IMR-90 (cell line): ENCODE data around the gene DCUN1D4. TPM values are rescaled to one million over a fixed set of nuclear protein-coding genes. Genes with fewer than 3 reads are reported as not detected.

Experiments used
- ATAC-seq: fragments of 200-7000 bp; cut with Tn5 transposase; 2 replicates; pipeline ENCODE4 v1.9.1; 2020; ENCODE audit warnings: low read depth, mild to moderate bottlenecking, moderate library complexity
- BruUV-seq: library from RNA; stranded (reverse); fragments of 400-500 nt; replicated peaks from 2 replicates; lab custom pipeline; 2021; lab: Mats Ljungman, UMichigan
- CTCF ChIA-PET: fragments of 300-600 bp; formaldehyde crosslinking; extraction: SDS; loops from one replicate; lab custom pipeline; 2021; ENCODE audit warnings: antibody characterized with exemption; lab: Yijun Ruan, JAX
- POLR2A ChIA-PET: fragments of 300-600 bp; sonication (Branson Sonifier 250); formaldehyde crosslinking; loops from one replicate; lab custom pipeline; 2022; ENCODE audit warnings: antibody characterized with exemption; ENCODE audit not compliant: unreplicated experiment; lab: Charles Lee
- DNase-seq: peaks from one replicate; pipeline ENCODE4 v3.0.0; 2013
- H2AFZ ChIP-seq: replicated peaks from 2 replicates; pipeline ENCODE3; 2013; ENCODE audit warnings: low read length, mild to moderate bottlenecking; ENCODE audit not compliant: poor library complexity
- H2AK5ac ChIP-seq: 2 replicates; pipeline ENCODE4 v1.6.1; 2013; ENCODE audit warnings: low read depth, low read length, inconsistent platforms
- H2AK9ac ChIP-seq: replicated peaks from 2 replicates; pipeline ENCODE3; 2013; ENCODE audit warnings: mild to moderate bottlenecking, low read depth, low read length, moderate library complexity; ENCODE audit not compliant: poor library complexity
- H2BK120ac ChIP-seq: 2 replicates; pipeline ENCODE4 v1.6.1; 2013; ENCODE audit warnings: low read depth, low read length, inconsistent platforms
- H2BK15ac ChIP-seq: 3 replicates; pipeline ENCODE4 v1.6.1; 2013; ENCODE audit warnings: low read depth, low read length, inconsistent platforms
- H2BK20ac ChIP-seq: 2 replicates; pipeline ENCODE4 v1.6.1; 2013; ENCODE audit warnings: low read depth, mild to moderate bottlenecking, inconsistent platforms, low read length, moderate library complexity
- H2BK5ac ChIP-seq: 2 replicates; pipeline ENCODE4 v1.6.1; 2013; ENCODE audit warnings: mild to moderate bottlenecking, low read depth, low read length, inconsistent platforms; ENCODE audit not compliant: poor library complexity, severe bottlenecking
- H3K14ac ChIP-seq: replicated peaks from 2 replicates; pipeline ENCODE4 v1.6.1; 2013; ENCODE audit warnings: low read depth, low read length, inconsistent platforms
- H3K18ac ChIP-seq: 2 replicates; pipeline ENCODE4 v1.6.1; 2013; ENCODE audit warnings: low read depth, low read length, control low read depth
- H3K23ac ChIP-seq: 2 replicates; pipeline ENCODE4 v1.6.1; 2013; ENCODE audit warnings: low read depth, low read length, inconsistent platforms
- H3K27ac ChIP-seq: 2 replicates; pipeline ENCODE4 v1.5.1; 2013; ENCODE audit warnings: mild to moderate bottlenecking, control low read depth, low read length; ENCODE audit not compliant: insufficient read depth
- H3K27me3 ChIP-seq: 2 replicates; pipeline ENCODE4 v1.6.1; 2013; ENCODE audit warnings: low read length; ENCODE audit not compliant: control insufficient read depth, insufficient read depth
- H3K36me3 ChIP-seq: 2 replicates; pipeline ENCODE4 v1.6.1; 2013; ENCODE audit warnings: low read length, mixed read lengths; ENCODE audit not compliant: control insufficient read depth, insufficient read depth
- H3K4ac ChIP-seq: 2 replicates; pipeline ENCODE4 v1.6.1; 2013; ENCODE audit warnings: low read depth, low read length, inconsistent platforms
- H3K4me1 ChIP-seq: 2 replicates; pipeline ENCODE4 v1.6.1; 2013; ENCODE audit warnings: low read length, mixed read lengths; ENCODE audit not compliant: control insufficient read depth, insufficient read depth
- H3K4me2 ChIP-seq: 2 replicates; pipeline ENCODE4 v1.6.1; 2013; ENCODE audit warnings: low read depth, mild to moderate bottlenecking, control low read depth, low read length, moderate library complexity
- H3K4me3 ChIP-seq: 2 replicates; pipeline ENCODE4 v1.5.1; 2013; ENCODE audit warnings: low read depth, mild to moderate bottlenecking, control low read depth, low read length, moderate library complexity; ENCODE audit not compliant: insufficient read depth
- H3K56ac ChIP-seq: 2 replicates; pipeline ENCODE4 v1.6.1; 2013; ENCODE audit warnings: low read length, inconsistent platforms; ENCODE audit not compliant: insufficient read depth; ENCODE audit errors: extremely low read depth
- H3K79me1 ChIP-seq, 2 experiments: 2 replicates each; pipeline ENCODE4 v1.6.1; 2013; ENCODE audit warnings: low read length in 2 of 2, inconsistent platforms in 1 of 2, low read depth in 1 of 2
- H3K9ac ChIP-seq: 2 replicates; pipeline ENCODE4 v1.6.1; 2013; ENCODE audit warnings: low read depth, low read length, control low read depth
- H3K9me1 ChIP-seq: 2 replicates; pipeline ENCODE4 v1.6.1; 2013; ENCODE audit warnings: low read length, inconsistent platforms; ENCODE audit not compliant: insufficient read depth
- H3K9me3 ChIP-seq: 2 replicates; pipeline ENCODE4 v1.6.1; 2013; ENCODE audit warnings: low read length; ENCODE audit not compliant: control insufficient read depth, insufficient read depth
- H4K20me1 ChIP-seq: 2 replicates; pipeline ENCODE4 v1.6.1; 2013; ENCODE audit warnings: low read length, inconsistent platforms; ENCODE audit not compliant: insufficient read depth
- H4K5ac ChIP-seq: 2 replicates; pipeline ENCODE4 v1.6.1; 2013; ENCODE audit warnings: mild to moderate bottlenecking, low read depth, low read length, control low read depth
- H4K8ac ChIP-seq, 2 experiments: 2 replicates each; pipeline ENCODE4 v1.6.1; 2013; ENCODE audit warnings: low read depth in 2 of 2, low read length in 2 of 2, control low read depth in 1 of 2, inconsistent platforms in 1 of 2
- H4K91ac ChIP-seq: 2 replicates; pipeline ENCODE4 v1.6.1; 2013; ENCODE audit warnings: low read depth, low read length, inconsistent platforms; ENCODE audit not compliant: insufficient read depth
- CEBPB ChIP-seq: IDR thresholded peaks from 2 replicates; pipeline ENCODE4 v1.6.1; 2012; ENCODE audit warnings: low read depth, low read length, improper control_type of control experiment
- ELK1 ChIP-seq: fragments of 150-350 bp; IDR thresholded peaks from 2 replicates; pipeline ENCODE4 v1.6.1; 2016; ENCODE audit warnings: low read depth, mild to moderate bottlenecking, low read length, moderate library complexity, borderline replicate concordance
- FOS ChIP-seq: fragments of 150-350 bp; IDR thresholded peaks from 2 replicates; pipeline ENCODE4 v1.6.1; 2016; ENCODE audit warnings: low read depth, low read length
- MAFK ChIP-seq: IDR thresholded peaks from 2 replicates; pipeline ENCODE4 v1.6.1; 2012; ENCODE audit warnings: low read depth, low read length, improper control_type of control experiment
- NFE2L2 ChIP-seq: fragments of 150-350 bp; IDR thresholded peaks from 2 replicates; pipeline ENCODE4 v1.6.1; 2016; ENCODE audit warnings: low read depth, mild to moderate bottlenecking, low read length
- POLR2A ChIP-seq: IDR thresholded peaks from 2 replicates; pipeline ENCODE4 v1.6.1; 2012; ENCODE audit warnings: mild to moderate bottlenecking, low read depth, low read length
- RCOR1 ChIP-seq: IDR thresholded peaks from 2 replicates; pipeline ENCODE4 v1.6.1; 2012; ENCODE audit warnings: mild to moderate bottlenecking, low read length, improper control_type of control experiment; ENCODE audit not compliant: insufficient replicate concordance
- USF2 ChIP-seq: fragments of 150-350 bp; IDR thresholded peaks from 2 replicates; pipeline ENCODE4 v1.6.1; 2017; ENCODE audit warnings: mild to moderate bottlenecking, antibody characterized with exemption, low read length, low read depth
- WGBS, 2 experiments: methylation state at CpG; one replicate each; pipeline versions ENCODE4 v1.1.5 to v1.1.7; 2013; ENCODE audit warnings: missing lambda C conversion rate in 2 of 2; ENCODE audit not compliant: insufficient read length in 1 of 2; ENCODE audit errors: extremely low coverage in 2 of 2; 5-methylcytosine and 5-hydroxymethylcytosine counted together
- dilution Hi-C: fragments of 300-500 bp; cut with HindIII; formaldehyde crosslinking; loops from one replicate; pipeline ENCODE4 v1.14.3; 2018; ENCODE audit warnings: low sequenced_read_pairs; ENCODE audit not compliant: unreplicated experiment
- in situ Hi-C: fragments of 300-500 bp; cut with MboI; formaldehyde crosslinking; loops from 3 replicates; pipeline ENCODE4 v1.14.3; 2019; ENCODE audit warnings: low sequenced_read_pairs, inconsistent platforms, mixed read lengths
- intact Hi-C: fragments of 100-400 bp; cut with micrococcal nuclease; formaldehyde crosslinking; loops from 2 replicates; pipeline ENCODE4 v1.10.0; 2022
- polyA plus RNA-seq, 3 experiments: library from polyadenylated mRNA; depleted of rRNA; stranded (reverse); fragments of >200 nt; gene quantifications; 2 replicates each; pipeline ENCODE4 v1.2.3, GENCODE V29; 2012; ENCODE audit warnings: low replicate concordance in 1 of 3
- total RNA-seq: library from RNA; depleted of rRNA; stranded (reverse); fragments of >200 nt; gene quantifications from 2 replicates; pipeline ENCODE4 v1.2.3, GENCODE V29; 2012

DCUN1D4 gene
- total and polyA plus RNA-seq, 2 of the 4 experiments (the other 2 are of a cell fraction), result 31.0 to 44.3 TPM

DNA sequence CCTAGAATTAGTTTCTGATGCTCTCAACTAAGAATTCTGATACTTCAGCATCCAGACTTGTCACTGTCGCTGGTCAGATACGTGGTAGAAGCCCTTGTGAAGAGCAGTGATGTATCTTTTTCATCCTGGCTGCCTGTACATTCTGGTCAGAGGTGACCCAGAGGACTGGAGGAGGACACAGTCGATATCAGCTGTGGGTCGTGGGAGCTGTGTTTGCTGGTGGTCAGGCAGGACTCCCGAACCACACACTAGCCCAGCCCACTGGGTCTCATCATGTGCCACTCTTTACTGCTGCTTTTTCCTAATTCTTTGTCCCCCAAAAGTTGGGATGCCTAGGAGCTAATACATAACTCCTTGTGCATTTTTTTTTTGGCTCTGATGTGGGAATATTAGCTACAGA, 6.5 kb downstream of the DCUN1D4 start:
- H2AK9ac ChIP-seq, result no peak overlapping the region
- H3K9me1 ChIP-seq, result peaks cover 7% of the 10 kb centered on the region
- no peak overlapping the region for H3K4ac ChIP-seq
- peaks cover 28% of the 10 kb centered on the region for H4K20me1 ChIP-seq
- no peak overlapping the region for H3K4me3 ChIP-seq
- no peak overlapping the region for H3K56ac ChIP-seq
- H2BK15ac ChIP-seq, result no peak overlapping the region
- peaks cover 9% of the 10 kb centered on the region for H3K36me3 ChIP-seq
- no peak for TF ChIP-seq MAFK
- TF ChIP-seq ELK1, result no peak
- no peak for TF ChIP-seq USF2
- no peak for TF ChIP-seq NFE2L2
- no peak for TF ChIP-seq POLR2A
- no peak for TF ChIP-seq FOS
- no peak for TF ChIP-seq RCOR1
- no peak for TF ChIP-seq CEBPB
- no peak overlapping the region for H4K91ac ChIP-seq
- POLR2A ChIA-PET, result no interaction called here
- H3K9ac ChIP-seq, result no peak overlapping the region
- no peak overlapping the region for H3K4me2 ChIP-seq
- no peak overlapping the region for H2BK20ac ChIP-seq
- H3K27me3 ChIP-seq, result no peaks in the 10 kb centered on the region
- dilution Hi-C loops, result no loop called here
- no CpG with 5 or more reads among the region's 5 CpGs for WGBS, 2 experiments
- no peak for ATAC-seq
- H3K9me3 ChIP-seq, result no peaks in the 10 kb centered on the region
- H2BK120ac ChIP-seq, result no peak overlapping the region
- no TSS peak for BruUV-seq
- H3K4me1 ChIP-seq, result peaks cover 7% of the 10 kb centered on the region
- intact Hi-C loops, result no loop called here
- H4K8ac ChIP-seq, result no peak overlapping the region
- H2AK5ac ChIP-seq, result no peak overlapping the region
- no peak overlapping the region for H2AFZ ChIP-seq
- no peak overlapping the region for H3K14ac ChIP-seq
- in situ Hi-C loops, result no loop called here
- no peak overlapping the region for H3K27ac ChIP-seq
- H3K23ac ChIP-seq, result no peak overlapping the region
- H3K18ac ChIP-seq, result no peak overlapping the region
- no peak overlapping the region for H2BK5ac ChIP-seq
- CTCF ChIA-PET, result no interaction called here
- no peak overlapping the region for H4K5ac ChIP-seq
- no peak for DNase-seq
- H3K79me1 ChIP-seq, result peaks cover 13 to 70% of the 10 kb centered on the region in 2 experiments
